Stimulated activated CD8-positive, alpha-beta memory T cell treated with anti-CD3 and anti-CD28 coated beads, Interleukin-12 subunit alpha, Interleukin-12 subunit beta, amount 100 ng/mL, for 1 hour (primary cell): ENCODE data around the gene MTMR1.

Experiments used
- DNase-seq: peaks from one replicate; pipeline ENCODE4 v3.0.0-alpha.2; 2020; ENCODE audit warnings: low read depth

The MTMR1 gene

GRCh38 chrX:150779385-150779784, 86.2 kb downstream of the MTMR1 start:
- no peak for DNase-seq

GRCh38 chrX:150781677-150782076, 88.5 kb downstream of the MTMR1 start:
- DNase-seq, result no peak

- no peak for DNase-seq
Observed at GRCh38 chrX:150790021-150790420, 96.8 kb downstream of the MTMR1 start.

- DNase-seq, result no peak
Observed at GRCh38 chrX:150792949-150793527, 99.8 kb downstream of the MTMR1 start.

- DNase-seq, result no peak
Observed at GRCh38 chrX:150805736-150806135, 112.5 kb downstream of the MTMR1 start.

GRCh38 chrX:150806827-150807226, 113.6 kb downstream of the MTMR1 start:
- DNase-seq, result no peak

GRCh38 chrX:150813922-150814321, 120.7 kb downstream of the MTMR1 start:
- no peak for DNase-seq
